Caco-2 (cell line): ENCODE measurements around the gene XKR8. TPM values are rescaled to one million over a fixed set of nuclear protein-coding genes. Genes with fewer than 3 reads are reported as not detected.

Experiments
- BruUV-seq: library from RNA; stranded (reverse); fragments of 400-500 nt; replicated peaks from 2 replicates; lab custom pipeline; 2021; lab: Mats Ljungman, UMichigan
- CTCF ChIA-PET: fragments of 300-600 bp; sonication (Branson Sonifier 250); formaldehyde crosslinking; loops from one replicate; lab custom pipeline; 2022; ENCODE audit warnings: antibody characterized with exemption; lab: Charles Lee
- POLR2A ChIA-PET: fragments of 300-600 bp; sonication (Branson Sonifier 250); formaldehyde crosslinking; loops from one replicate; lab custom pipeline; 2022; ENCODE audit warnings: antibody characterized with exemption; lab: Charles Lee
- DNase-seq, 2 experiments: peaks; one replicate each; pipeline versions ENCODE4 v3.0.0 to v3.0.0-alpha.2; 2020 to 2022
- H3K27me3 ChIP-seq: replicated peaks from 2 replicates; pipeline ENCODE4 v1.6.0; 2011; ENCODE audit warnings: low read length; ENCODE audit not compliant: control insufficient read depth, insufficient read depth
- H3K36me3 ChIP-seq: 2 replicates; pipeline ENCODE4 v1.5.1; 2011; ENCODE audit warnings: low read length; ENCODE audit not compliant: control insufficient read depth, insufficient read depth
- H3K4me1 ChIP-seq: fragments of 250-450 bp; sonication (Bioruptor Pico); 2 replicates; pipeline ENCODE4 v1.5.1; 2020; ENCODE audit warnings: mild to moderate bottlenecking
- H3K4me3 ChIP-seq: 2 replicates; pipeline ENCODE4 v1.5.1; 2011; ENCODE audit warnings: low read depth, mild to moderate bottlenecking, control low read depth, low read length
- H3K9me3 ChIP-seq: fragments of 250-450 bp; sonication (Bioruptor Pico); 2 replicates; pipeline ENCODE4 v1.5.1; 2020; ENCODE audit warnings: mild to moderate bottlenecking, moderate library complexity
- H3K27ac Mint-ChIP-seq: one replicate; pipeline ENCODE4 v1.8.0; 2022; ENCODE audit warnings: mixed read lengths; ENCODE audit not compliant: unreplicated experiment
- H3K27me3 Mint-ChIP-seq: one replicate; pipeline ENCODE4 v1.8.0; 2022; ENCODE audit warnings: mixed read lengths; ENCODE audit not compliant: insufficient read depth, unreplicated experiment
- H3K36me3 Mint-ChIP-seq: one replicate; pipeline ENCODE4 v1.8.0; 2022; ENCODE audit warnings: mild to moderate bottlenecking, mixed read lengths; ENCODE audit not compliant: insufficient read depth, unreplicated experiment
- H3K4me1 Mint-ChIP-seq: one replicate; pipeline ENCODE4 v1.8.0; 2022; ENCODE audit warnings: low read depth, mixed read lengths; ENCODE audit not compliant: unreplicated experiment
- H3K4me3 Mint-ChIP-seq: one replicate; pipeline ENCODE4 v1.8.0; 2022; ENCODE audit warnings: mild to moderate bottlenecking, moderate library complexity, mixed read lengths; ENCODE audit not compliant: unreplicated experiment
- H3K9me3 Mint-ChIP-seq: one replicate; pipeline ENCODE4 v1.8.0; 2022; ENCODE audit warnings: mixed read lengths; ENCODE audit not compliant: unreplicated experiment
- intact Hi-C: fragments of 100-400 bp; cut with micrococcal nuclease; formaldehyde crosslinking; loops from one replicate; pipeline ENCODE4 v1.10.0; 2022; ENCODE audit not compliant: unreplicated experiment
- total RNA-seq: library from RNA; stranded (reverse); gene quantifications from 2 replicates; pipeline ENCODE4 v1.2.3, GENCODE V29; 2022
- TF ChIP-seq, protein P1 (sequence below), 2 experiments: fragments of 200-600 bp in 1 of 2; IDR thresholded peaks; 1 replicate in 1 of 2; 2 replicates in 1 of 2; pipeline versions ENCODE4 v1.5.1 to v1.8.0; 2011 to 2022; ENCODE audit warnings: antibody characterized with exemption in 1 of 2, control low read depth in 1 of 2, inconsistent platforms in 1 of 2, low read depth in 1 of 2, low read length in 1 of 2, mild to moderate bottlenecking in 1 of 2, moderate library complexity in 1 of 2; ENCODE audit not compliant: insufficient read depth in 1 of 2, severe bottlenecking in 1 of 2, unreplicated experiment in 1 of 2

The XKR8 gene
- total RNA-seq, 1 experiment from 2014 or later = 8.9 TPM

- no peak overlapping the region for H3K4me3 Mint-ChIP-seq
- intact Hi-C loops = no loop called here
- Histone ChIP-seq H3K9me3 (no peaks in the 10 kb centered on the region), H3K36me3 (no peaks in the 10 kb centered on the region), H3K4me3 (no peak overlapping the region), H3K27me3 (no peaks in the 10 kb centered on the region), H3K4me1 (no peaks in the 10 kb centered on the region)
- TF ChIP-seq, protein P1, sequence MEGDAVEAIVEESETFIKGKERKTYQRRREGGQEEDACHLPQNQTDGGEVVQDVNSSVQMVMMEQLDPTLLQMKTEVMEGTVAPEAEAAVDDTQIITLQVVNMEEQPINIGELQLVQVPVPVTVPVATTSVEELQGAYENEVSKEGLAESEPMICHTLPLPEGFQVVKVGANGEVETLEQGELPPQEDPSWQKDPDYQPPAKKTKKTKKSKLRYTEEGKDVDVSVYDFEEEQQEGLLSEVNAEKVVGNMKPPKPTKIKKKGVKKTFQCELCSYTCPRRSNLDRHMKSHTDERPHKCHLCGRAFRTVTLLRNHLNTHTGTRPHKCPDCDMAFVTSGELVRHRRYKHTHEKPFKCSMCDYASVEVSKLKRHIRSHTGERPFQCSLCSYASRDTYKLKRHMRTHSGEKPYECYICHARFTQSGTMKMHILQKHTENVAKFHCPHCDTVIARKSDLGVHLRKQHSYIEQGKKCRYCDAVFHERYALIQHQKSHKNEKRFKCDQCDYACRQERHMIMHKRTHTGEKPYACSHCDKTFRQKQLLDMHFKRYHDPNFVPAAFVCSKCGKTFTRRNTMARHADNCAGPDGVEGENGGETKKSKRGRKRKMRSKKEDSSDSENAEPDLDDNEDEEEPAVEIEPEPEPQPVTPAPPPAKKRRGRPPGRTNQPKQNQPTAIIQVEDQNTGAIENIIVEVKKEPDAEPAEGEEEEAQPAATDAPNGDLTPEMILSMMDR (IDR thresholded peaks at IDR 0.05; ENCODE audit: insufficient read depth in 1 of 2, low read depth in 1 of 2, low read length in 1 of 2, severe bottlenecking in 1 of 2, unreplicated experiment in 1 of 2) = no peak
- BruUV-seq = no TSS peak
- H3K27me3 Mint-ChIP-seq = no peaks in the 10 kb centered on the region
- H3K36me3 Mint-ChIP-seq = peaks cover 8% of the 10 kb centered on the region
- ChIA-PET POLR2A (no interaction called here), CTCF (interaction anchor here (0.6 to 0.9 kb wide), 2 partner anchors 12 to 29 kb away, joined by 3 read pairs; no protein-coding TSS in a partner anchor)
- H3K9me3 Mint-ChIP-seq = no peaks in the 10 kb centered on the region
- H3K27ac Mint-ChIP-seq = no peak overlapping the region
- H3K4me1 Mint-ChIP-seq = no peaks in the 10 kb centered on the region
- no peak for DNase-seq
These were observed 8.9 kb downstream of the XKR8 start for GRCh38 chr1:27968692-27969091.

DNA sequence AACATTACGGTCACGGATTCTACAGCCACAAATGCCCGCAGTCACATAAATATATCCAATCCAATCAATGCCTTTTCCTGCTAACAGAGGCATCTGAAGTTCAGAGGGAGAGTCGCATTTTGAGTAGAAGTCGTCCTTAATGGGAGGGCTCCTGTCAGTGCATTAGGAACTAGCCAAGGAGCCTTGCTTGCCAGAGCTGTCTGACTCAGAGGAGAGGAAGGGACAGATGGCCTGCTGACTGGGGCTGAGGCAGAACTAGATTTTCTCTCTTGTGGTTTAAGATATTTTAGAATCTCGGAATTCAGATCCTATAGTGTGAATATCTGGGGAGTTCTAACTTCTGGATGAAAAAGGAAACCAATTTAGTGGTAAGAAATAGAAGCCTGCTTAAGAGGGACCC, 10.6 kb downstream of the XKR8 start:
- H3K4me3 ChIP-seq = no peak overlapping the region
- no peaks in the 10 kb centered on the region for H3K27me3 ChIP-seq
- CTCF ChIA-PET = no interaction called here
- POLR2A ChIA-PET = no interaction called here
- Mint-ChIP-seq H3K27me3 (no peaks in the 10 kb centered on the region), H3K36me3 (peaks cover 8% of the 10 kb centered on the region), H3K27ac (no peak overlapping the region), H3K4me3 (no peak overlapping the region), H3K9me3 (no peaks in the 10 kb centered on the region), H3K4me1 (no peaks in the 10 kb centered on the region)
- no peaks in the 10 kb centered on the region for H3K36me3 ChIP-seq
- H3K4me1 ChIP-seq = no peaks in the 10 kb centered on the region
- no TSS peak for BruUV-seq
- no peak for DNase-seq
- TF ChIP-seq, protein P1 (IDR thresholded peaks at IDR 0.05; ENCODE audit: insufficient read depth in 1 of 2, low read depth in 1 of 2, low read length in 1 of 2, severe bottlenecking in 1 of 2, unreplicated experiment in 1 of 2) = no peak
- H3K9me3 ChIP-seq = no peaks in the 10 kb centered on the region
- intact Hi-C loops = no loop called here

- Histone ChIP-seq H3K4me3 (no peak overlapping the region), H3K4me1 (no peaks in the 10 kb centered on the region), H3K9me3 (no peaks in the 10 kb centered on the region), H3K27me3 (no peaks in the 10 kb centered on the region), H3K36me3 (no peaks in the 10 kb centered on the region)
- no peak overlapping the region for H3K4me3 Mint-ChIP-seq
- H3K27me3 Mint-ChIP-seq = no peaks in the 10 kb centered on the region
- peaks cover 5% of the 10 kb centered on the region for H3K36me3 Mint-ChIP-seq
- H3K9me3 Mint-ChIP-seq = no peaks in the 10 kb centered on the region
- ChIA-PET CTCF (no interaction called here), POLR2A (no interaction called here)
- TF ChIP-seq, protein P1 (IDR thresholded peaks at IDR 0.05; ENCODE audit: insufficient read depth in 1 of 2, low read depth in 1 of 2, low read length in 1 of 2, severe bottlenecking in 1 of 2, unreplicated experiment in 1 of 2) = no peak
- BruUV-seq = no TSS peak
- no peak for DNase-seq
- no peak overlapping the region for H3K27ac Mint-ChIP-seq
- H3K4me1 Mint-ChIP-seq = no peaks in the 10 kb centered on the region
- intact Hi-C loops = no loop called here
These were observed 11.9 kb downstream of the XKR8 start for GRCh38 chr1:27971674-27972073.
